HG03558 (cell line): ENCODE results near the gene TNRC6C.

Experiments used
- ATAC-seq: cut with Tn5 transposase; IDR thresholded peaks from one replicate; pipeline ENCODE4 v1.9.1; 2021; ENCODE audit warnings: moderate number of reproducible peaks; ENCODE audit not compliant: unreplicated experiment; ENCODE audit errors: extremely low read depth

Gene TNRC6C

GRCh38 chr17:78144147-78144719 lies 185.7 kb downstream of the TNRC6C start:
- ATAC-seq: no peak

- ATAC-seq: no peak
Observed at GRCh38 chr17:78144736-78145641, 186.5 kb downstream of the TNRC6C start.

DNA sequence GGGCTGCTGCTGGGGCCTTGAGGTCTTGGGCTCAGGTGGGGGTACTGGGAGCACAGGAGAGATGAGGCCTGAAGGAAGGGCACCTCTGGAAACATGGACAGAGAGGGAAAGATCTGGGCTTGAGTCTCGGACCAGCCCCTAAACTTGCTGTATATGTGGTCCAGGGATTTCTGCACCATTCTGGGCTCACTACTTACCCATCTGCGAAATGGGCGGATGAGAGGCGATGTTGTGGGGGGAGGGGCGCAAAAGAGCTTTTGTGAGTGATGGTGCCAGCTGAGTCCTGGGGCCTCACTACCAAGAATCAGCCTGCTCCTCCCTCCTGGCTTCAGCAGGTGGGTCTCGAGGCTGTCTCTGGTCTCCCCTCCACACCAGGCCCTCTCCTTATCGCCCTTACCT lies 188.0 kb downstream of the TNRC6C start:
- ATAC-seq: no peak

DNA sequence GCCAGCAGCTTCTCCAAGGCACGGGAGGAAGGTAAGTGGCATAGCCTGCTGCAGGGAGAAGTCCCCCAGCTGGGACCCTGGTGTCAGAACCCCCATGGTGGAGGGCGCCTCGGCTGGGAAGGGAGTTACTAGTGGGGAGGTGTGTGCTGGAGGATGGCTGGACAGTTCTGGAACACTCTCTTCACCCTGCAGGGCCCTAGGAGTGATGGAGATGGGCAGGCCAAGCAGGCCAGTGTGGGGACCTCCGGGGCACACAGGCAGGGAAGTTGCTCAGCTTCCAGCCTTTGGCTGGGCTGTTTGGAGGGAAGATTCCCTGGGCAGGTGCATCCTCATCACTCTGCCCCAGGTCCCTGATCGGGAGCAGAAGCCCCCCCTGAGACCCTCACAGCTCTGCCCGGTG lies 188.4 kb downstream of the TNRC6C start:
- no peak for ATAC-seq

DNA sequence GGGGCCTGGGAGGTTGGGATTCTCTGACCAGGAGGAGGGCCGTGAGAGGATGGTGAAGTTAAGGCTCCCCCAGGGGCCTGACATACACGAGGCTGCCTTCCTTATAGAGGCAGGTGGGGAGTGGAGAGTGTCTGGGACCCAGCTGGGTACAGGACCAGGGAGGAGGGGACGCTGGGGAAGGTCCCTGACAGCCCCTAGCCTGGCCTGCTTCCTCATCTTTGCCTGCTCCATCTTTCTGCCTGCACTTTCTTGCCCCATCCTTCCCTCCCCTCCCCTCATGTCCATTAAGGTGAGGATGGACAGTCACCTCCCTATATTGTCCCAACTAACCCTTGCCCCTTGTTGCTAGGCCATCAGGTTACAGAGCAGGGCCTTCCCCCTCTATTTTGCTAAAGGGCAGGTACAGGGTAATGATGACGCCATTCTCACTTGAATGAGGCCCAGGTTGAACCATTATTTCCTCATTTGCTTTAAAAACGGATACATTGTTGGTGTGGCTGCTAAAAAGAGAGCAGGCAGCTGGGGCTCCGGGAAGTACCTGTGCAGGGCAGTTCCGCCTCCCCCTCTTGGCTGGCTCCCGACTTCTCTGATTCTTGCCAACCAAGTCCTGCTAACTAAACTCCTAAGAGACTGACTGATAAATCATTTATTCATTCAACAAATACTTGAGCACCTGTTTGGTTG lies 189.0 kb downstream of the TNRC6C start:
- no peak for ATAC-seq

DNA sequence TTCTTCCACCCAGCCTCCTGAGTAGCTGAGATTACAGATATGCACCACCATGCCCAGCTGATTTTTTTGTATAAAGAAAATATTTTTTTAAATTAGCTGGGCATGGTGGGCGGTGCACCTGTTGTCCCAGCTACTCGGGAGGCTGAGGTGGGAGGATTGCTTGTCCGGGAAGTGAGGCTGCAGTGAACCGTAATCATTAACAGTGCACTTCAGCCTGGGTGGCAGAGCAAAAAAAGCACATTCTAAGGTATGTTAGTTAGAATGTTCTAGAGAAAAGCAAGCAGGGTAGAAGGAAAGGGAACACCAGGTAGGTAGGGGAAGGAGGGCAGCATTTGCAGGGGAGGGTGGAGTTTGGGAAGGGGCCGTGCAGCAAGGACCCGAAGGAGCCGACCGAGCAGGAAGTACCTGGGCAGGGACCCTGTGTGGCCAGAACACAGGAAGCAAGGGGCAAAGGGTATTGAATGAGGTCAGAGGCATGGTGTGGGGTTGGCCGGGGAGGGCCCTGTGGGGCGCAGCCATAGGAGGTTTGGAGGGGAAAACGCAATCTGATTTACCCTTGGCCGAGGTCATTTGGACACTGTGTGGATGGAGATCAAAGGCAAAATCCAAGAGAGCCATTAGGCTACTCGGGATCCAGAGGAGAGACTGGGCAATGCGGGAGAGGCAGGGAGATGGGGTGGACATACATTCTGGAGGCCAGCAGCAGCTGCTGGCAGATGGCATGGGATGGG lies 189.9 kb downstream of the TNRC6C start:
- no peak for ATAC-seq

DNA sequence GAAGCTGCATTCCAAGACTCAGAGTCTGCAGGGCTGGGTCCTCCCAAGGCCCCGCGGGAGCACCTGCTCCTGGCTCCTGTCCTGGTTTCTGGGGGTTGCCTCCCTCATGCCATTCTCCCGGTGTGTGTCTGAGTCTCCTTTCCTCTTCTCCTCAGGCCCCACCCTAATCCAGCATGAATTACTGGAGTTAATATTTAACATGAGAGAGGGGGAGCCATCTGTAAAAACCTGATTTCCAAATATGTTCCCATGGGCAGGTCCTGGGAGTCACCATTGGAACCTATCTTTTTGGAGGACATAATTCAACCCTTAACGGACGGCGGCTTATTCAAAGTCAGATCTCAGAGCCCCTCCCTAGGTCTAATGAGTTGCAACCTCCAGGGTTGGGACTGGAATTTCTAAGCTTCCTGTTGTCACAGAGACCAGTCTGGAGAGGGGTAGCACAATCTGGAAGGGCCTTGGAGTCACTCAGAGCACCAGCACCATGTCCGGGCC lies 193.1 kb downstream of the TNRC6C start:
- ATAC-seq: no peak

DNA sequence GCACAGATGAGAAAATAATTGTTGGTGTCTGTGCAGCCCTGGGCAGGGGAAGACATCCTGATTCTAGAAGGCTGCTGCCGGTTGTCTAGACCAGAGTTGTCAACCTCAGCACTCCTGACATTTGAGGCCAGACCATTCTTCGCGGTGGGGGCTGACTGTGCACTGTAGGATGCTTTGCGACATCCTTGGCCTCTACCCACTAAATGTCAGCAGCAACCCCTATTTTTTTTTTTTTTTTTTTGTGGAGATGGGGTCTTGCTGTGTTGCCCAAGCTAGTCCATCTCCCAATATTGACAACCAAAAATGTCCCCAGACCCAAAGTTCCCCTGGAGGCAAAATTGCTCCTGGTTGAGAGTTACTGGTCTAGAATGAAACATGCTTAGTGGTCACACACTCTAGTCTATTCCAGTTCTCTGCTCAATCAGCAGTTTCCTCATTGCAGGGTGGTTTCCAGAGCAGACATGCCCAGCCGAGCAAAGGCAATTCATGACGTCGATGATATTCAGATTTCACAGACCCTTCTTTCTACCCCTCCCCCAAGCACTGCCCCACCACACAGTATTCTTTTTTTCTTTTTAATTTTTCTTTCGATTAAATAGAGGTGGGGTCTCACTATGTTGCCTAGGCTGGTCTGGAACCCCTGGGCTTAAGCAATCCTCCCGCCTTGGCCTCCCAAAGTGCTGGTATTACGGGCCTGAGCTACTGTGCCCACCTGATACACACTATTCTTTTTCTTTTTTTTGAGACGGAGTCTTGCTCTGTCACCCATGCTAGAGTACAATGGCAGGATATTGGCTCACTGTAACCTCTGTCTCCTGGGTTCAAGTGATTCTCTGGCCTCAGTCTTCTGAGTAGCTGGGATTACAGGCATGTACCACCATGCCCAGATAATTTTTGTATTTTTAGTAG lies 196.7 kb downstream of the TNRC6C start:
- ATAC-seq: no peak
